WTC11 (cell line): ENCODE measurements around the gene ZDHHC14. TPM values are rescaled to one million over a fixed set of nuclear protein-coding genes. Genes with fewer than 3 reads are reported as not detected.

Source experiments
- ATAC-seq: fragments of 200-7000 bp; cut with Tn5 transposase; 2 replicates; pipeline ENCODE4 v1.10.0; 2021; ENCODE audit warnings: mild to moderate bottlenecking, moderate library complexity
- CTCF ChIA-PET: fragments of 300-600 bp; sonication (Branson Sonifier 250); formaldehyde crosslinking; loops from one replicate; lab custom pipeline; 2021; ENCODE audit warnings: antibody characterized with exemption; lab: Charles Lee
- POLR2A ChIA-PET: fragments of 350-600 bp; sonication (Branson Sonifier 250); formaldehyde crosslinking; loops from one replicate; lab custom pipeline; 2021; ENCODE audit warnings: antibody characterized with exemption; lab: Charles Lee
- DNase-seq: peaks from one replicate; pipeline ENCODE4 v3.0.0; 2021; ENCODE audit warnings: low spot score
- H3K27ac Mint-ChIP-seq: 2 replicates; pipeline ENCODE4 v1.8.0; 2021; ENCODE audit warnings: mixed read lengths
- H3K27me3 Mint-ChIP-seq: 2 replicates; pipeline ENCODE4 v1.8.0; 2021; ENCODE audit warnings: low read depth, mild to moderate bottlenecking, moderate library complexity, mixed read lengths
- H3K36me3 Mint-ChIP-seq: 2 replicates; pipeline ENCODE4 v1.8.0; 2021; ENCODE audit warnings: mixed read lengths
- H3K4me1 Mint-ChIP-seq: 2 replicates; pipeline ENCODE4 v1.8.0; 2022; ENCODE audit warnings: mixed read lengths
- H3K4me3 Mint-ChIP-seq: 2 replicates; pipeline ENCODE4 v1.8.0; 2021; ENCODE audit warnings: mild to moderate bottlenecking, moderate library complexity, mixed read lengths
- H3K9me3 Mint-ChIP-seq: 2 replicates; pipeline ENCODE4 v1.8.0; 2021; ENCODE audit warnings: mixed read lengths
- ATF1 ChIP-seq: sonication (generic); formaldehyde crosslinking; IDR thresholded peaks from 2 replicates; pipeline ENCODE4 v1.8.1; 2023; ENCODE audit warnings: mild to moderate bottlenecking, moderate library complexity, missing genetic modification reagents
- CREM ChIP-seq: sonication (generic); formaldehyde crosslinking; IDR thresholded peaks from 2 replicates; pipeline ENCODE4 v1.8.1; 2022; ENCODE audit warnings: mild to moderate bottlenecking, missing genetic modification reagents, moderate library complexity
- CTCF ChIP-seq: fragments of 200-600 bp; IDR thresholded peaks from 2 replicates; pipeline ENCODE4 v1.8.0; 2022; ENCODE audit warnings: antibody characterized with exemption
- FOXP1 ChIP-seq: sonication (generic); formaldehyde crosslinking; IDR thresholded peaks from 2 replicates; pipeline ENCODE4 v1.8.0; 2022; ENCODE audit warnings: missing genetic modification reagents, mild to moderate bottlenecking, moderate library complexity, borderline replicate concordance
- FOXP4 ChIP-seq: sonication (generic); formaldehyde crosslinking; IDR thresholded peaks from 2 replicates; pipeline ENCODE4 v1.8.0; 2022; ENCODE audit warnings: mild to moderate bottlenecking, missing genetic modification reagents
- GTF2I ChIP-seq: fragments of 250-450 bp; sonication (Bioruptor Pico); conservative IDR thresholded peaks from 2 replicates; pipeline ENCODE4 v1.4.0; 2021; ENCODE audit warnings: mild to moderate bottlenecking
- HMGA2 ChIP-seq: fragments of 250-450 bp; sonication (Bioruptor Pico); IDR thresholded peaks from 2 replicates; pipeline ENCODE4 v1.4.0; 2021; ENCODE audit warnings: mild to moderate bottlenecking, moderate library complexity
- JAZF1 ChIP-seq: fragments of 250-450 bp; sonication (Bioruptor Pico); IDR thresholded peaks from 2 replicates; pipeline ENCODE4 v1.9.0; 2021; ENCODE audit warnings: moderate library complexity, mild to moderate bottlenecking, inconsistent platforms
- JUN ChIP-seq: sonication (generic); formaldehyde crosslinking; IDR thresholded peaks from 2 replicates; pipeline ENCODE4 v1.8.0; 2023; ENCODE audit warnings: mild to moderate bottlenecking, missing genetic modification reagents
- NFATC4 ChIP-seq: fragments of 250-450 bp; sonication (Bioruptor Pico); IDR thresholded peaks from 2 replicates; pipeline ENCODE4 v1.9.0; 2021; ENCODE audit warnings: mild to moderate bottlenecking
- OVOL2 ChIP-seq: fragments of 250-450 bp; sonication (Bioruptor Pico); IDR thresholded peaks from 2 replicates; pipeline ENCODE4 v1.9.0; 2021; ENCODE audit warnings: mild to moderate bottlenecking, borderline replicate concordance
- SMAD4 ChIP-seq: sonication (generic); formaldehyde crosslinking; IDR thresholded peaks from 2 replicates; pipeline ENCODE4 v1.8.0; 2022; ENCODE audit warnings: mild to moderate bottlenecking, missing genetic modification reagents
- TCF7 ChIP-seq: sonication (generic); formaldehyde crosslinking; IDR thresholded peaks from 2 replicates; pipeline ENCODE4 v1.8.0; 2022; ENCODE audit warnings: mild to moderate bottlenecking, low read depth, missing genetic modification reagents, moderate library complexity
- USF2 ChIP-seq: sonication (generic); formaldehyde crosslinking; IDR thresholded peaks from 2 replicates; pipeline ENCODE4 v1.8.1; 2023; ENCODE audit warnings: mild to moderate bottlenecking, missing genetic modification reagents, moderate library complexity
- ZNF121 ChIP-seq: sonication (generic); formaldehyde crosslinking; IDR thresholded peaks from 2 replicates; pipeline ENCODE4 v1.8.0; 2023; ENCODE audit warnings: missing genetic modification reagents
- ZNF416 ChIP-seq: fragments of 250-450 bp; sonication (Bioruptor Pico); IDR thresholded peaks from 2 replicates; pipeline ENCODE4 v1.9.0; 2021; ENCODE audit warnings: mild to moderate bottlenecking, inconsistent platforms
- ZNF512 ChIP-seq: sonication (generic); formaldehyde crosslinking; IDR thresholded peaks from 2 replicates; pipeline ENCODE4 v1.8.1; 2022; ENCODE audit warnings: missing genetic modification reagents, borderline replicate concordance
- total RNA-seq: library from RNA; stranded (reverse); gene quantifications from 3 replicates; pipeline ENCODE4 v1.2.3, GENCODE V29; 2021
- TF ChIP-seq, protein P1 (sequence below): fragments of 250-450 bp; sonication (Bioruptor Pico); IDR thresholded peaks from 2 replicates; pipeline ENCODE4 v1.8.0; 2021; ENCODE audit warnings: mild to moderate bottlenecking
- TF ChIP-seq, protein P2 (sequence below): fragments of 250-450 bp; sonication (Bioruptor Pico); IDR thresholded peaks from 2 replicates; pipeline ENCODE4 v1.9.0; 2021; ENCODE audit warnings: mild to moderate bottlenecking
- TF ChIP-seq, protein P3 (sequence below): sonication (generic); formaldehyde crosslinking; IDR thresholded peaks from 2 replicates; pipeline ENCODE4 v1.8.0; 2022; ENCODE audit warnings: mild to moderate bottlenecking, missing genetic modification reagents

The ZDHHC14 gene
- total RNA-seq, 1 experiment from 2014 or later: 6.6 TPM

GRCh38 chr6:157569543-157569942, 188.6 kb downstream of the ZDHHC14 start:
- ChIA-PET POLR2A (no interaction called here), CTCF (no interaction called here)
- H3K36me3 Mint-ChIP-seq: peaks cover 11% of the 10 kb centered on the region
- DNase-seq: no peak
- no peaks in the 10 kb centered on the region for H3K27me3 Mint-ChIP-seq
- no peak for ATAC-seq
- H3K4me3 Mint-ChIP-seq: no peak overlapping the region
- H3K9me3 Mint-ChIP-seq: peaks cover 8% of the 10 kb centered on the region; the same call in 1 of the 2 replicates
- H3K4me1 Mint-ChIP-seq: peaks cover 16% of the 10 kb centered on the region
- no peak overlapping the region; the same call in 1 of the 2 replicates for H3K27ac Mint-ChIP-seq
- no peak for TF ChIP-seq HMGA2
- TF ChIP-seq, protein P1, sequence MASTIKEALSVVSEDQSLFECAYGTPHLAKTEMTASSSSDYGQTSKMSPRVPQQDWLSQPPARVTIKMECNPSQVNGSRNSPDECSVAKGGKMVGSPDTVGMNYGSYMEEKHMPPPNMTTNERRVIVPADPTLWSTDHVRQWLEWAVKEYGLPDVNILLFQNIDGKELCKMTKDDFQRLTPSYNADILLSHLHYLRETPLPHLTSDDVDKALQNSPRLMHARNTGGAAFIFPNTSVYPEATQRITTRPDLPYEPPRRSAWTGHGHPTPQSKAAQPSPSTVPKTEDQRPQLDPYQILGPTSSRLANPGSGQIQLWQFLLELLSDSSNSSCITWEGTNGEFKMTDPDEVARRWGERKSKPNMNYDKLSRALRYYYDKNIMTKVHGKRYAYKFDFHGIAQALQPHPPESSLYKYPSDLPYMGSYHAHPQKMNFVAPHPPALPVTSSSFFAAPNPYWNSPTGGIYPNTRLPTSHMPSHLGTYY (CRISPR knock-in tag): no peak
- no peak for TF ChIP-seq JUN (CRISPR knock-in tag)
- no peak for TF ChIP-seq ZNF512 (CRISPR knock-in tag)
- TF ChIP-seq SMAD4 (CRISPR knock-in tag): no peak
- TF ChIP-seq FOXP4 (CRISPR knock-in tag): no peak
- no peak for TF ChIP-seq CREM (CRISPR knock-in tag)
- TF ChIP-seq NFATC4 (CRISPR knock-in tag): no peak
- no peak for TF ChIP-seq ATF1 (CRISPR knock-in tag)
- no peak for TF ChIP-seq ZNF121 (CRISPR knock-in tag)
- TF ChIP-seq TCF7 (CRISPR knock-in tag): no peak
- TF ChIP-seq USF2 (CRISPR knock-in tag): no peak
- TF ChIP-seq ZNF416 (CRISPR knock-in tag): no peak
- TF ChIP-seq JAZF1 (CRISPR knock-in tag): no peak
- no peak for TF ChIP-seq GTF2I (CRISPR knock-in tag)
- no peak for TF ChIP-seq OVOL2
- no peak for TF ChIP-seq CTCF
- TF ChIP-seq FOXP1: no peak
- TF ChIP-seq, protein P2, sequence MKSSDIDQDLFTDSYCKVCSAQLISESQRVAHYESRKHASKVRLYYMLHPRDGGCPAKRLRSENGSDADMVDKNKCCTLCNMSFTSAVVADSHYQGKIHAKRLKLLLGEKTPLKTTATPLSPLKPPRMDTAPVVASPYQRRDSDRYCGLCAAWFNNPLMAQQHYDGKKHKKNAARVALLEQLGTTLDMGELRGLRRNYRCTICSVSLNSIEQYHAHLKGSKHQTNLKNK (CRISPR knock-in tag): no peak
- TF ChIP-seq, protein P3, sequence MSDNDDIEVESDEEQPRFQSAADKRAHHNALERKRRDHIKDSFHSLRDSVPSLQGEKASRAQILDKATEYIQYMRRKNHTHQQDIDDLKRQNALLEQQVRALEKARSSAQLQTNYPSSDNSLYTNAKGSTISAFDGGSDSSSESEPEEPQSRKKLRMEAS (CRISPR knock-in tag): no peak
